ENCODE data around the gene RANBP1.

RANBP1 gene

GRCh38 chr22:20130319-20130718 lies 14.4 kb downstream of the RANBP1 start:
- H3K4me3 ChIP-seq (ENCODE audit: low read depth, low read length), result no peak overlapping the region
- TF ChIP-seq, protein P1, sequence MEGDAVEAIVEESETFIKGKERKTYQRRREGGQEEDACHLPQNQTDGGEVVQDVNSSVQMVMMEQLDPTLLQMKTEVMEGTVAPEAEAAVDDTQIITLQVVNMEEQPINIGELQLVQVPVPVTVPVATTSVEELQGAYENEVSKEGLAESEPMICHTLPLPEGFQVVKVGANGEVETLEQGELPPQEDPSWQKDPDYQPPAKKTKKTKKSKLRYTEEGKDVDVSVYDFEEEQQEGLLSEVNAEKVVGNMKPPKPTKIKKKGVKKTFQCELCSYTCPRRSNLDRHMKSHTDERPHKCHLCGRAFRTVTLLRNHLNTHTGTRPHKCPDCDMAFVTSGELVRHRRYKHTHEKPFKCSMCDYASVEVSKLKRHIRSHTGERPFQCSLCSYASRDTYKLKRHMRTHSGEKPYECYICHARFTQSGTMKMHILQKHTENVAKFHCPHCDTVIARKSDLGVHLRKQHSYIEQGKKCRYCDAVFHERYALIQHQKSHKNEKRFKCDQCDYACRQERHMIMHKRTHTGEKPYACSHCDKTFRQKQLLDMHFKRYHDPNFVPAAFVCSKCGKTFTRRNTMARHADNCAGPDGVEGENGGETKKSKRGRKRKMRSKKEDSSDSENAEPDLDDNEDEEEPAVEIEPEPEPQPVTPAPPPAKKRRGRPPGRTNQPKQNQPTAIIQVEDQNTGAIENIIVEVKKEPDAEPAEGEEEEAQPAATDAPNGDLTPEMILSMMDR (IDR thresholded peaks at IDR 0.05; ENCODE audit: low read depth, low read length, missing control alignments), result no peak
- DNase-seq (ENCODE audit: low read depth), result no peak

- TF ChIP-seq, protein P1 (IDR thresholded peaks at IDR 0.05; ENCODE audit: low read depth, low read length, missing control alignments), result no peak
- no peak for DNase-seq (ENCODE audit: low read depth)
- peak overlapping the region; percentile 74 for H3K4me3 ChIP-seq (ENCODE audit: low read depth, low read length)
These were observed 15.1 kb downstream of the RANBP1 start for GRCh38 chr22:20130731-20131596.

DNA sequence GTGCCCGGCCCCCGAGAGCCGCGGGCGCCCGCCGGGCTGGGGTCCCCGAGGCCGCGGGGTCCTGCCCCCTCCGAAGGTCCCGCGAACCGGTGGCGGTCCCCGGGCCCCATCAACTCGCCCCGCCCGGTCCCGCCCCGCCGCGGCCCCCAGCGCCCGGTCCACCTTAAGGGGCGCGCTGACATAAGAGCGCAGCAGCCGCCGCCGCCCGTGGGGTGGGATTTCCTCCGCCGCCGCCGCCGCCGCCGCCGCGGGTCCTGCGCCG lies 15.6 kb downstream of the RANBP1 start, which contains the start of gene ZDHHC8:
ZDHHC8 (plus strand) TSS at position 208 of the 262 bp plus-strand sequence. CDS start 144 bp downstream, outside the sequence.
- no peak for DNase-seq (ENCODE audit: low read depth)

GRCh38 chr22:20131859-20132685 lies 16.2 kb downstream of the RANBP1 start:
- H3K4me3 ChIP-seq (ENCODE audit: low read depth, low read length), result peak overlapping the region; percentile 82
- TF ChIP-seq, protein P1 (IDR thresholded peaks at IDR 0.05; ENCODE audit: low read depth, low read length, missing control alignments), result no peak
- no peak for DNase-seq (ENCODE audit: low read depth)

More for the DNA sequence above, 15.6 kb downstream of the RANBP1 start, which contains the start of gene ZDHHC8:
- peak within 1 kb of the TSS; percentile 82 for H3K4me3 ChIP-seq (ENCODE audit: low read depth, low read length)
- TF ChIP-seq, protein P1 (IDR thresholded peaks at IDR 0.05; ENCODE audit: low read depth, low read length, missing control alignments), result no peak

GRCh38 chr22:20132686-20133246 lies 16.9 kb downstream of the RANBP1 start:
- DNase-seq (ENCODE audit: low read depth), result no peak
- TF ChIP-seq, protein P1 (IDR thresholded peaks at IDR 0.05; ENCODE audit: low read depth, low read length, missing control alignments), result no peak
- H3K4me3 ChIP-seq (ENCODE audit: low read depth, low read length), result peak overlapping the region; percentile 82

DNA sequence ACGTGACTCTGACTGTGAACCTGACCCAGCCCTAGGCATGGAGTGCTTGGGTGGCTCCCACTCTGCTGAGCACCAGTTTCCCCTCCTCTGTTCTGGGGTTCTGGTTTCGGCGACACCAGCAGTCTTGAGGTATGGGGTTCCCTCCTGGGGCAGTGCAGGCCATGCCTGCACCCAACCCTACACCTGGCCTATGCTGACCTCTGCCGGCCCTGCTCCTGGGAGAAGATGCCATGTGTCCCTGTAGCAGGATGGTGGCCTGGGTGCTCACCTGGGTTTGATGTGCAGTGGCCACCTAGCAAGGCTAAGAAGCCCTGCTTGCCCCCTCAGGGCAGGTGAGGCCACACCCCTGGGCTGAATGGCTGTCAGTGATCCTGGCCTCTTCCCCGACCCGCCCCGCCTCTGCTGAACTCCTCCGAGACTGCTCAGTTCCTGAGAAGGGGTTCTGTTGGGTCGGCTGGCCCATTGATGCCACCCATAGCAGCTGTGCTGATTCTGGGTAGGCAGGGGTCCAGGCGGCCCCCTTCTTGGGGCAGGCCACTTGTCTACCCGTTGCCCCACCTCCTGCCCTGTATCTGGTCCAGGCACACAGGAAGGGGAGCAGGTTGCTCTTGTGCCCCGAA lies 18.1 kb downstream of the RANBP1 start:
- TF ChIP-seq, protein P1 (IDR thresholded peaks at IDR 0.05; ENCODE audit: low read depth, low read length, missing control alignments), result no peak
- H3K4me3 ChIP-seq (ENCODE audit: low read depth, low read length), result no peak overlapping the region
- no peak for DNase-seq (ENCODE audit: low read depth)
